HepG2 (cell line): Measurements from ENCODE around the gene NEK9.

Experiments
- CTCF ChIP-seq: sonication (generic); formaldehyde crosslinking; IDR thresholded peaks from 2 replicates; pipeline ENCODE4 v1.5.0; 2020; ENCODE audit warnings: mild to moderate bottlenecking, missing genetic modification reagents, moderate library complexity
- FOXM1 ChIP-seq: sonication (generic); formaldehyde crosslinking; IDR thresholded peaks from 2 replicates; pipeline ENCODE4 v1.5.0; 2020; ENCODE audit warnings: missing genetic modification reagents
- KLF12 ChIP-seq: sonication (generic); formaldehyde crosslinking; IDR thresholded peaks from 2 replicates; pipeline ENCODE4 v1.4.0; 2020; ENCODE audit warnings: missing genetic modification reagents, borderline replicate concordance
- NR3C1 ChIP-seq: sonication (generic); formaldehyde crosslinking; IDR thresholded peaks from 2 replicates; pipeline ENCODE4 v1.4.0; 2020; ENCODE audit warnings: missing genetic modification reagents
- POLR2AphosphoS5 ChIP-seq: IDR thresholded peaks from 2 replicates; pipeline ENCODE4 v1.6.1; 2012; ENCODE audit warnings: low read depth, low read length
- TBX2 ChIP-seq: sonication (generic); formaldehyde crosslinking; IDR thresholded peaks from 2 replicates; pipeline ENCODE4 v1.5.0; 2020; ENCODE audit warnings: missing genetic modification reagents, mild to moderate bottlenecking, borderline replicate concordance
- TF ChIP-seq, protein P1 (sequence below): sonication (generic); formaldehyde crosslinking; IDR thresholded peaks from 2 replicates; pipeline ENCODE4 v1.4.0; 2020; ENCODE audit warnings: missing genetic modification reagents
- TF ChIP-seq, protein P2 (sequence below): IDR thresholded peaks from 2 replicates; pipeline ENCODE4 v1.6.1; 2012; ENCODE audit warnings: inconsistent platforms
- TF ChIP-seq, protein P3 (sequence below): sonication (generic); formaldehyde crosslinking; IDR thresholded peaks from 2 replicates; pipeline ENCODE4 v1.4.0; 2020; ENCODE audit warnings: mild to moderate bottlenecking, missing genetic modification reagents

DNA sequence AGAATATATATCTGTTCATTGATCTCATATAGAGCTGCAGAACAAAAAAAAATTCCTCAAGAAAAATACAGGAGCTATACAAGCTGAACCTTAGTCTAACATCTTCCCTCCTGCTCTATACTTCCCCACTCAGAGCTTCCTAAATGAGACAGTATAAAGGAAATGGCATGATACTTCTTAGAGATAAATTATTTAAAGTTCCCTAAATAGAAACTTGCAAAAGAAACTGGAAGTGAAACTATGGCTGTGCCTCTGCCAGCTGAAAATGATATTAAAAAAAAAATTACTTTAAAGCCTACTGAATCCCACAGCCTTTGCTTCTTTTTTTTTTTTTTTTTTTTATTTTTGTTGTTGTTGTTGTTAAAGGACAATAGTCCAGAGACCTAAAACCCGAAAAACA is 11.6 kb upstream of the NEK9 start:
- TF ChIP-seq, protein P1, sequence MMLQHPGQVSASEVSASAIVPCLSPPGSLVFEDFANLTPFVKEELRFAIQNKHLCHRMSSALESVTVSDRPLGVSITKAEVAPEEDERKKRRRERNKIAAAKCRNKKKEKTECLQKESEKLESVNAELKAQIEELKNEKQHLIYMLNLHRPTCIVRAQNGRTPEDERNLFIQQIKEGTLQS (CRISPR knock-in tag) = no peak
- TF ChIP-seq, protein P2, sequence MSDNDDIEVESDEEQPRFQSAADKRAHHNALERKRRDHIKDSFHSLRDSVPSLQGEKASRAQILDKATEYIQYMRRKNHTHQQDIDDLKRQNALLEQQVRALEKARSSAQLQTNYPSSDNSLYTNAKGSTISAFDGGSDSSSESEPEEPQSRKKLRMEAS = no peak
- TF ChIP-seq FOXM1 (no peak), CTCF (no peak), KLF12 (CRISPR knock-in tag) (no peak), TBX2 (CRISPR knock-in tag) (no peak), POLR2AphosphoS5 (no peak), NR3C1 (no peak)
- TF ChIP-seq, protein P3, sequence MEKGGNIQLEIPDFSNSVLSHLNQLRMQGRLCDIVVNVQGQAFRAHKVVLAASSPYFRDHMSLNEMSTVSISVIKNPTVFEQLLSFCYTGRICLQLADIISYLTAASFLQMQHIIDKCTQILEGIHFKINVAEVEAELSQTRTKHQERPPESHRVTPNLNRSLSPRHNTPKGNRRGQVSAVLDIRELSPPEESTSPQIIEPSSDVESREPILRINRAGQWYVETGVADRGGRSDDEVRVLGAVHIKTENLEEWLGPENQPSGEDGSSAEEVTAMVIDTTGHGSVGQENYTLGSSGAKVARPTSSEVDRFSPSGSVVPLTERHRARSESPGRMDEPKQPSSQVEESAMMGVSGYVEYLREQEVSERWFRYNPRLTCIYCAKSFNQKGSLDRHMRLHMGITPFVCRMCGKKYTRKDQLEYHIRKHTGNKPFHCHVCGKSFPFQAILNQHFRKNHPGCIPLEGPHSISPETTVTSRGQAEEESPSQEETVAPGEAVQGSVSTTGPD = no peak
